Adrenal gland (tissue), 12 donors: ENCODE measurements around the gene ECI2. TPM values are rescaled to one million over a fixed set of nuclear protein-coding genes. Genes with fewer than 3 reads are reported as not detected.
"Not testable (repeated sequence)": the region's sequence is repeated elsewhere in the genome, so short reads cannot be mapped to it uniquely, and the experiment has no call there.

Source experiments
- DNase-seq, 7 donors: peaks; one replicate each; pipeline ENCODE4 v3.0.0-alpha.2; 2019 to 2020
- H3K27ac ChIP-seq, 5 donors: fragments of 200-600 bp; sonication (generic) in 4 of 5; 1 replicate in 3 of 5; 2 replicates in 2 of 5; pipeline versions ENCODE4 v1.5.1 to v1.8.0; 2016 to 2020; ENCODE audit warnings: mild to moderate bottlenecking in 1 of 5
- H3K27me3 ChIP-seq: fragments of 200-600 bp; 2 replicates; pipeline ENCODE4 v1.8.0; 2021
- H3K36me3 ChIP-seq, 2 donors: fragments of 200-600 bp; replicated peaks in 1 of 2; 1 replicate in 1 of 2; 2 replicates in 1 of 2; pipeline versions ENCODE4 v1.5.1 to v1.8.0; 2018 to 2022
- H3K4me1 ChIP-seq, 2 donors: fragments of 200-600 bp; replicated peaks in 1 of 2; 1 replicate in 1 of 2; 2 replicates in 1 of 2; pipeline versions ENCODE4 v1.5.1 to v1.8.0; 2018 to 2021
- H3K4me3 ChIP-seq, 4 donors: fragments of 200-600 bp; sonication (generic) in 3 of 4; one replicate each; pipeline ENCODE4 v1.5.1; 2016 to 2018
- H3K9me3 ChIP-seq, 3 donors: fragments of 200-600 bp; sonication (generic) in 1 of 3; replicated peaks in 1 of 3; 1 replicate in 2 of 3; 2 replicates in 1 of 3; pipeline versions ENCODE4 v1.5.1 to v1.8.0; 2016 to 2021
- POLR2A ChIP-seq, 2 donors: fragments of 450-650 bp; IDR thresholded peaks; one replicate each; pipeline ENCODE4 v1.6.1; 2017; ENCODE audit warnings: antibody characterized with exemption in 2 of 2, mild to moderate bottlenecking in 2 of 2, moderate library complexity in 1 of 2
- WGBS, 4 donors: extraction: QIAGEN DNeasy Blood & Tissue Kit in 2 of 4; methylation state at CpG; one replicate each; pipeline versions ENCODE4 v1.1.5 to v1.1.7; 2013 to 2017; 5-methylcytosine and 5-hydroxymethylcytosine counted together
- intact Hi-C, 2 donors: fragments of 100-400 bp; cut with DNase I; formaldehyde crosslinking; loops; one replicate each; pipeline versions ENCODE4 v1.14.1 to v1.15.0; 2022 to 2023
- polyA plus RNA-seq, 3 donors: library from polyadenylated mRNA; stranded (reverse); fragments of 200-250 nt in 2 of 3; fragments of 350-450 nt in 1 of 3; fragmentation: Illumina TruSeq in 1 of 3; extraction: RNeasy Lipid Tissue Mini Kit (QIAGEN cat#74804) in 1 of 3; gene quantifications; one replicate each; pipeline ENCODE4 v1.2.3, GENCODE V29; 2013 to 2014
- total RNA-seq, 9 donors: library from RNA; depleted of rRNA in 4 of 9; stranded (reverse); fragments of >200 nt in 4 of 9; fragments of 120-200 nt in 1 of 9; fragmentation: NEBNext Ultra II Directional in 1 of 9; extraction: Animal tissue kit (Norgen Biotek cat#: 25700) in 1 of 9; gene quantifications; one replicate each; pipeline versions ENCODE4 v1.1.0 to v1.2.4, GENCODE V29; 2013 to 2023
- TF ChIP-seq, protein P1 (sequence below), 6 experiments: fragments of 450-650 bp in 4 of 6; fragments of 200-600 bp in 2 of 6; sonication (generic) in 1 of 6; IDR thresholded peaks; 1 replicate in 5 of 6; 2 replicates in 1 of 6; pipeline versions ENCODE4 v1.5.1 to v1.8.0; 2016 to 2021; ENCODE audit warnings: antibody characterized with exemption in 6 of 6, mild to moderate bottlenecking in 2 of 6, moderate library complexity in 1 of 6
- donor health status: healthy with polysubstance abuse.
- donor health status: Bipolar disorder and iron deficiency.
- donor health status: DM: yes; HTN: yes; CAD: no.
- donor health status: DM: no; HTN: no; CAD: no.
- donor health status: DM: no; HTN: no; CAD: no.
- donor health status: DM: yes; HTN: yes; CAD: no.

ECI2 gene
- total and polyA plus RNA-seq, 12 donors = 40.1 to 516 (median 158) TPM

DNA sequence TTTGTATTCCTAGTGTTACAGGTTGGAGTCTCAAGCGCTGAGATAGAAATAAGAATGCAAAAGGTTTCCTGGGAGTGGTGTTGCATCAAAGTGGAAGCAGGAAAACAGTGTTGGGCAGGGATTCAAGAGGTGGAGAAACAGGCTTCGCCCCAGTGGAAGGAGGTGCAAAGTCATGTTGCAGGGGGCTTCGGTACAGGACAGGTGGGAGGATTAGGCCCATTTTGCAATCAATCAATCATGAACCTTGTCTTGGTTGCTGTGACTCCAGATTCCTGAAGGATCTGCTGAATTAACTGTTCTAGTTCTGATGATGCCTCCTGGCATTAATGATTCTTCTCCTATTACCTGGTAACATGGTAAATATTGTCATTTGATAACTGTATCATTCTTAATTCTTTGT is 34.1 kb downstream of the ECI2 start:
- no peak for DNase-seq
- Histone ChIP-seq H3K4me1 (no peaks in the 10 kb centered on the region), H3K27me3 (no peaks in the 10 kb centered on the region), H3K27ac (no peak overlapping the region), H3K4me3 (no peak overlapping the region), H3K9me3 (no peaks in the 10 kb centered on the region), H3K36me3 (no peaks in the 10 kb centered on the region)
- no peak for TF ChIP-seq POLR2A (IDR thresholded peaks at IDR 0.05)
- TF ChIP-seq, protein P1, sequence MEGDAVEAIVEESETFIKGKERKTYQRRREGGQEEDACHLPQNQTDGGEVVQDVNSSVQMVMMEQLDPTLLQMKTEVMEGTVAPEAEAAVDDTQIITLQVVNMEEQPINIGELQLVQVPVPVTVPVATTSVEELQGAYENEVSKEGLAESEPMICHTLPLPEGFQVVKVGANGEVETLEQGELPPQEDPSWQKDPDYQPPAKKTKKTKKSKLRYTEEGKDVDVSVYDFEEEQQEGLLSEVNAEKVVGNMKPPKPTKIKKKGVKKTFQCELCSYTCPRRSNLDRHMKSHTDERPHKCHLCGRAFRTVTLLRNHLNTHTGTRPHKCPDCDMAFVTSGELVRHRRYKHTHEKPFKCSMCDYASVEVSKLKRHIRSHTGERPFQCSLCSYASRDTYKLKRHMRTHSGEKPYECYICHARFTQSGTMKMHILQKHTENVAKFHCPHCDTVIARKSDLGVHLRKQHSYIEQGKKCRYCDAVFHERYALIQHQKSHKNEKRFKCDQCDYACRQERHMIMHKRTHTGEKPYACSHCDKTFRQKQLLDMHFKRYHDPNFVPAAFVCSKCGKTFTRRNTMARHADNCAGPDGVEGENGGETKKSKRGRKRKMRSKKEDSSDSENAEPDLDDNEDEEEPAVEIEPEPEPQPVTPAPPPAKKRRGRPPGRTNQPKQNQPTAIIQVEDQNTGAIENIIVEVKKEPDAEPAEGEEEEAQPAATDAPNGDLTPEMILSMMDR (IDR thresholded peaks at IDR 0.05) = no peak
- WGBS, 4 donors = 60 to 89% (median 74%) methylated on average over 3 of the region's 3 CpGs
- intact Hi-C loops = no loop called here

DNA sequence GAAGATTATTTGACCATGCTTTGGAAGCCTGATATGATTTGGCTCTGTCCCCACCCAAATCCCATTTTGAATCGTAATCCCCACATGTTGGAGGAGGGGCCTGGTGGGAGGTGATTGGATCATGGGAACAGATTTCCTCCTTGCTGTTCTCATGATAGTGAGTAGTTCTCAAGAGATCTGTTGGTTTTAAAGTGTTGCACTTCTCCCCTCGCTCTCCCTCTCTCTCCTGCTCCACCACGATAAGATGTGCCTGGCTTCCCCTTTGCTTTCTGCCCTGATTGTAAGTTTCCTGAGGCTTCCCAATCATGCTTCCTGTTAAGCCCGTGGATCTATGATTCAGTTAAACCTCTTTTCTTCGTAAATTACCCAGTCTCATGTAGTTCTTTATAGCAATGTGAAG is 34.7 kb downstream of the ECI2 start:
- TF ChIP-seq POLR2A (IDR thresholded peaks at IDR 0.05) = no peak
- TF ChIP-seq, protein P1 (IDR thresholded peaks at IDR 0.05) = no peak
- no peak for DNase-seq
- H3K27me3 ChIP-seq = no peaks in the 10 kb centered on the region
- 75 to 84% (median 79%) methylated on average over 5 of the region's 5 CpGs for WGBS, 4 donors
- H3K4me1 ChIP-seq = no peaks in the 10 kb centered on the region
- H3K9me3 ChIP-seq = no peaks in the 10 kb centered on the region
- H3K4me3 ChIP-seq = no peak overlapping the region
- H3K27ac ChIP-seq = no peak overlapping the region
- intact Hi-C loops = no loop called here
- no peaks in the 10 kb centered on the region for H3K36me3 ChIP-seq

DNA sequence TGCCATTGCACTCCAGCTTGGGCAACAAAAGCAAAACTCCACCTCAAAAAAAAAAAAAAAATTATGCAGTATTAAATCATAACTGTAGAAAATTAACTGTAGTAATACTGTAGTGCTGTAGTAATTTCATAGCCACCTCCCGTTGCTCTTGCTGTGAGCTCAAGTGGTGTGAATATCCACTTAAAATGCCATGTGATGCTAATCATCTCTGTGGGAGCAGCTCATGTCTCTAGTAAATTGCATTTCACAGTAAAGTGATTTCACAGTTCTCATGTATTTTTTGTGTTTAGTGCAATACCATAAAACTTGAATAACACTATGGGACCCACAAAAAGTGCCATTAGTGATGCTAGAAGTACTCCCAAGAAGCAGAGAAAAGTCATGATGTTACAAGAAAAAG is 42.1 kb downstream of the ECI2 start:
- Histone ChIP-seq H3K27ac (no peak overlapping the region), H3K27me3 (no peaks in the 10 kb centered on the region), H3K9me3 (no peaks in the 10 kb centered on the region), H3K4me3 (no peak overlapping the region), H3K36me3 (no peaks in the 10 kb centered on the region), H3K4me1 (no peaks in the 10 kb centered on the region)
- no peak for TF ChIP-seq POLR2A (IDR thresholded peaks at IDR 0.05)
- TF ChIP-seq, protein P1 (IDR thresholded peaks at IDR 0.05) = no peak
- WGBS, 4 donors = 77 to 88% (median 83%) methylated on average over 1 of the region's 1 CpG
- intact Hi-C loops = no loop called here
- DNase-seq = no peak

DNA sequence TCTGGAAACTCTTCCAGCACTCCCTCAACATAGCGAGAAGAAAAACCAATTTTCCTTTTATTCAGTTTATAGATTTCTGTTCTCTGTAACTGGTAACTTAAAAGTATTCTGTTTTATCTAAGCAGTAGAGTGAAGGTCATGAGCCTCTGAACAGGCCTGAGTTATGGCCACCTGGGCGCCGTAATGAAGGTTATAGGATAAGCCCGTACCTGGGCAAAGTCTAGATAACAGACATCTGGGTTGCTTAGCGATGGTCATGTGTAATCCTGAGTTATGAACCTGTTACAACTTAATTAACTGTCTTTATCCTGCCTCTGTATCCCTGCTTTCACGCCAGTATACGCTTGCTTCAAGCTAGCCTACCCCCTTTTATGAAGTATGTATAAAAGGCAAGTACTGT is 43.4 kb downstream of the ECI2 start:
- intact Hi-C loops = no loop called here
- no peaks in the 10 kb centered on the region for H3K27me3 ChIP-seq
- TF ChIP-seq POLR2A (IDR thresholded peaks at IDR 0.05) = no peak
- TF ChIP-seq, protein P1 (IDR thresholded peaks at IDR 0.05) = no peak
- H3K4me3 ChIP-seq = no peak overlapping the region
- no peak for DNase-seq
- no peaks in the 10 kb centered on the region for H3K9me3 ChIP-seq
- H3K36me3 ChIP-seq = no peaks in the 10 kb centered on the region
- WGBS, 4 donors = 69 to 73% (median 72%) methylated on average over 7 of the region's 7 CpGs
- no peak overlapping the region for H3K27ac ChIP-seq
- H3K4me1 ChIP-seq = no peaks in the 10 kb centered on the region

DNA sequence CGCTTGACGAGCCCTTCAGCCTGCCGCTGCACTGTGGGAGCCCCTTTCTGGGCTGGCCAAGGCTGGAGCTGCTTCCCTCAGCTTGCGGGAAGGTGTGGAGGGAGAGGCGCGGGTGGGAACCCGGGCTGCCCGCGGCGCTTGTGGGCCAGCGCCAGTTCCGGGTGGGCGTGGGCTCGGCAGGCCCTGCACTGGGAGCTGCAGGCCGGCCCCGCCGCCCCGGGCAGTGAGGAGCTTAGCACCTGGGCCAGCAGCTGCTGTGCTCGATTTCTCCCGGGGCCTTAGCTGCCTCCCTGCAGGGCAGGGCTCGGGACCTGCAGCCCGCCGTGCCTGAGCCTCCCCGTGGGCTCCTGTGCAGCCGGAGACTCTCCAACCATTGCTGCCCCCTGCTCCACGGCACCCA is 45.3 kb downstream of the ECI2 start:
- intact Hi-C loops = not testable (repeated sequence)
- 80 to 97% (median 95%) methylated on average over 1 to 26 of the region's 26 CpGs for WGBS, 4 donors

More for the DNA sequence above, 45.3 kb downstream of the ECI2 start:
- H3K27ac ChIP-seq, H3K27me3 ChIP-seq, H3K4me1 ChIP-seq, H3K9me3 ChIP-seq, DNase-seq, H3K36me3 ChIP-seq, H3K4me3 ChIP-seq: not testable (repeated sequence)
